ENCODE measurements around the gene ZNF787. TPM values are rescaled to one million over a fixed set of nuclear protein-coding genes. Genes with fewer than 3 reads are reported as not detected.

ZNF787 gene
- total and polyA plus RNA-seq, 4 donors = 2.9 to 23.6 (median 18.8) TPM

DNA sequence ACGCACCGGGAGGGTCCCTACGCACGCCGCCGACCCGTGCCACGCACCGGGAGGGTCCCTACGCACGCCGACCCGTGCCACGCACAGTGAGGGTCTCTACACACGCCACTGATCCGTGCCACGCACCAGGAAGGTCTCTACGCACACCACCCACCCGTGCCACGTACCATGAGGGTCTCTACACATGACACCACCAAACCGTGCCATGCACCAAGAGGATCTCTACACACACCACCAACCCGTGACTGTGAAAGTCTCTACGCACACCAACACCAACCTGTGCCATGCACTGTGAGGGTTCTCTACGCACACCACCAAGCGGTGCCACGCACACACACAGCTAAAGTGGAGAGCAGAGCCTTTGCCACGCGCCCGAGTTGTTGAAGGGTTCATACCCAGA is 16.7 kb downstream of the ZNF787 start:
- DNase-seq (ENCODE audit: low spot score) = no peak
- Histone ChIP-seq H3K27me3 (ENCODE audit: control insufficient read depth in 4 of 4, insufficient read depth in 4 of 4, low read length in 3 of 4) (no peaks in the 10 kb centered on the region), H3K4me3 (ENCODE audit: low read depth in 1 of 3, low read length in 3 of 3) (no peak overlapping the region), H3K36me3 (ENCODE audit: control insufficient read depth in 4 of 4, insufficient read depth in 3 of 4, low read depth in 1 of 4, low read length in 3 of 4) (peaks cover 5 to 28% (median 13%) of the 10 kb centered on the region in 4 donors), H3K9me3 (ENCODE audit: control insufficient read depth in 4 of 4, low read length in 3 of 4) (no peaks in the 10 kb centered on the region), H3K9ac (ENCODE audit: low read depth in 1 of 2, low read length in 2 of 2) (no peak overlapping the region), H3K27ac (ENCODE audit: low read depth in 1 of 2, low read length in 2 of 2) (no peak overlapping the region), H3K4me1 (ENCODE audit: control insufficient read depth in 4 of 4, insufficient read depth in 4 of 4, low read length in 3 of 4) (peaks cover 19 to 47% (median 40%) of the 10 kb centered on the region in 4 donors)
- TF ChIP-seq, protein P1, sequence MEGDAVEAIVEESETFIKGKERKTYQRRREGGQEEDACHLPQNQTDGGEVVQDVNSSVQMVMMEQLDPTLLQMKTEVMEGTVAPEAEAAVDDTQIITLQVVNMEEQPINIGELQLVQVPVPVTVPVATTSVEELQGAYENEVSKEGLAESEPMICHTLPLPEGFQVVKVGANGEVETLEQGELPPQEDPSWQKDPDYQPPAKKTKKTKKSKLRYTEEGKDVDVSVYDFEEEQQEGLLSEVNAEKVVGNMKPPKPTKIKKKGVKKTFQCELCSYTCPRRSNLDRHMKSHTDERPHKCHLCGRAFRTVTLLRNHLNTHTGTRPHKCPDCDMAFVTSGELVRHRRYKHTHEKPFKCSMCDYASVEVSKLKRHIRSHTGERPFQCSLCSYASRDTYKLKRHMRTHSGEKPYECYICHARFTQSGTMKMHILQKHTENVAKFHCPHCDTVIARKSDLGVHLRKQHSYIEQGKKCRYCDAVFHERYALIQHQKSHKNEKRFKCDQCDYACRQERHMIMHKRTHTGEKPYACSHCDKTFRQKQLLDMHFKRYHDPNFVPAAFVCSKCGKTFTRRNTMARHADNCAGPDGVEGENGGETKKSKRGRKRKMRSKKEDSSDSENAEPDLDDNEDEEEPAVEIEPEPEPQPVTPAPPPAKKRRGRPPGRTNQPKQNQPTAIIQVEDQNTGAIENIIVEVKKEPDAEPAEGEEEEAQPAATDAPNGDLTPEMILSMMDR (IDR thresholded peaks at IDR 0.05; ENCODE audit: low read depth, low read length, missing input control) = no peak
- TF ChIP-seq ATF3 (IDR thresholded peaks at IDR 0.05) = no peak
- no peak for TF ChIP-seq RAD21 (IDR thresholded peaks at IDR 0.05)
- TF ChIP-seq JUND (IDR thresholded peaks at IDR 0.05) = no peak
- TF ChIP-seq, protein P2, sequence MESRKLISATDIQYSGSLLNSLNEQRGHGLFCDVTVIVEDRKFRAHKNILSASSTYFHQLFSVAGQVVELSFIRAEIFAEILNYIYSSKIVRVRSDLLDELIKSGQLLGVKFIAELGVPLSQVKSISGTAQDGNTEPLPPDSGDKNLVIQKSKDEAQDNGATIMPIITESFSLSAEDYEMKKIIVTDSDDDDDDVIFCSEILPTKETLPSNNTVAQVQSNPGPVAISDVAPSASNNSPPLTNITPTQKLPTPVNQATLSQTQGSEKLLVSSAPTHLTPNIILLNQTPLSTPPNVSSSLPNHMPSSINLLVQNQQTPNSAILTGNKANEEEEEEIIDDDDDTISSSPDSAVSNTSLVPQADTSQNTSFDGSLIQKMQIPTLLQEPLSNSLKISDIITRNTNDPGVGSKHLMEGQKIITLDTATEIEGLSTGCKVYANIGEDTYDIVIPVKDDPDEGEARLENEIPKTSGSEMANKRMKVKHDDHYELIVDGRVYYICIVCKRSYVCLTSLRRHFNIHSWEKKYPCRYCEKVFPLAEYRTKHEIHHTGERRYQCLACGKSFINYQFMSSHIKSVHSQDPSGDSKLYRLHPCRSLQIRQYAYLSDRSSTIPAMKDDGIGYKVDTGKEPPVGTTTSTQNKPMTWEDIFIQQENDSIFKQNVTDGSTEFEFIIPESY (IDR thresholded peaks at IDR 0.05) = no peak
- WGBS = 96% methylated on average over 29 of the region's 29 CpGs

DNA sequence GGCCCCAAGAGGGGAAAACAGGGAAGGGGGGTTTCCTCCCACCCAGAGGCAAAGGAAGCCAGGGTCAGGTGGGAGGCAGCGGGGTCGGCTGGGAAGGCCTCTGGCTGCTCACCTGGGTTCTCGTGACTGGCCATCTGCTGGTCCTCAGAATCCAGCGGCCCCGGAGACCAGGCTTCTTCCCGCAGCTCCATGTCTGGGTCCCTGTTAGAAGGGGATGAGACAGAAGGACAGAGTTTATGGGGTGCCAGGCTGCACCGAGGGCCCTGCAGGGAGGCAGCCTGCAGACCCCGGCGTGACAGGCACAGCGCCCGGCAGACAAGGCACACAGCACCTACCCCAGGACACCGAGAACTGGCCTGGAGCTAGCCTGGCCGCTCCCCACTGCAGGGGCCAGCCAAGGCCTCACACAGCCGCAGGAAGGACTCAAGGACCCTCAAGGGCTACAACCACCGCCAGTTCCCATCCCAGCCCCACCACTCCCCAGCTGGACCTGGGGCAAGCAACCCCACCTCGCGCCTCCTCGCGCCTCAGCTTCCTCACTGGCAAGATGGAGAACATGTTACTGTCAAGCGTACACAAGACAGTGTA is 18.0 kb downstream of the ZNF787 start:
- Histone ChIP-seq H3K9me3 (ENCODE audit: control insufficient read depth in 4 of 4, low read length in 3 of 4) (no peaks in the 10 kb centered on the region), H3K4me1 (ENCODE audit: control insufficient read depth in 4 of 4, insufficient read depth in 4 of 4, low read length in 3 of 4) (peaks cover 17 to 35% (median 28%) of the 10 kb centered on the region in 4 donors), H3K27ac (ENCODE audit: low read depth in 1 of 2, low read length in 2 of 2) (no peak overlapping the region), H3K9ac (ENCODE audit: low read depth in 1 of 2, low read length in 2 of 2) (no peak overlapping the region), H3K36me3 (ENCODE audit: control insufficient read depth in 4 of 4, insufficient read depth in 3 of 4, low read depth in 1 of 4, low read length in 3 of 4) (peaks cover 8 to 34% (median 17%) of the 10 kb centered on the region in 4 donors), H3K27me3 (ENCODE audit: control insufficient read depth in 4 of 4, insufficient read depth in 4 of 4, low read length in 3 of 4) (no peaks in the 10 kb centered on the region), H3K4me3 (ENCODE audit: low read depth in 1 of 3, low read length in 3 of 3) (no peak overlapping the region)
- TF ChIP-seq RXRA (IDR thresholded peaks at IDR 0.05) (no peak), RAD21 (IDR thresholded peaks at IDR 0.05) (no peak), FOXA1 (IDR thresholded peaks at IDR 0.05) (no peak), NR2F2 (IDR thresholded peaks at IDR 0.05) (no peak), EGR1 (IDR thresholded peaks at IDR 0.05; ENCODE audit: low read depth in 2 of 2) (no peak)
- TF ChIP-seq, protein P3, sequence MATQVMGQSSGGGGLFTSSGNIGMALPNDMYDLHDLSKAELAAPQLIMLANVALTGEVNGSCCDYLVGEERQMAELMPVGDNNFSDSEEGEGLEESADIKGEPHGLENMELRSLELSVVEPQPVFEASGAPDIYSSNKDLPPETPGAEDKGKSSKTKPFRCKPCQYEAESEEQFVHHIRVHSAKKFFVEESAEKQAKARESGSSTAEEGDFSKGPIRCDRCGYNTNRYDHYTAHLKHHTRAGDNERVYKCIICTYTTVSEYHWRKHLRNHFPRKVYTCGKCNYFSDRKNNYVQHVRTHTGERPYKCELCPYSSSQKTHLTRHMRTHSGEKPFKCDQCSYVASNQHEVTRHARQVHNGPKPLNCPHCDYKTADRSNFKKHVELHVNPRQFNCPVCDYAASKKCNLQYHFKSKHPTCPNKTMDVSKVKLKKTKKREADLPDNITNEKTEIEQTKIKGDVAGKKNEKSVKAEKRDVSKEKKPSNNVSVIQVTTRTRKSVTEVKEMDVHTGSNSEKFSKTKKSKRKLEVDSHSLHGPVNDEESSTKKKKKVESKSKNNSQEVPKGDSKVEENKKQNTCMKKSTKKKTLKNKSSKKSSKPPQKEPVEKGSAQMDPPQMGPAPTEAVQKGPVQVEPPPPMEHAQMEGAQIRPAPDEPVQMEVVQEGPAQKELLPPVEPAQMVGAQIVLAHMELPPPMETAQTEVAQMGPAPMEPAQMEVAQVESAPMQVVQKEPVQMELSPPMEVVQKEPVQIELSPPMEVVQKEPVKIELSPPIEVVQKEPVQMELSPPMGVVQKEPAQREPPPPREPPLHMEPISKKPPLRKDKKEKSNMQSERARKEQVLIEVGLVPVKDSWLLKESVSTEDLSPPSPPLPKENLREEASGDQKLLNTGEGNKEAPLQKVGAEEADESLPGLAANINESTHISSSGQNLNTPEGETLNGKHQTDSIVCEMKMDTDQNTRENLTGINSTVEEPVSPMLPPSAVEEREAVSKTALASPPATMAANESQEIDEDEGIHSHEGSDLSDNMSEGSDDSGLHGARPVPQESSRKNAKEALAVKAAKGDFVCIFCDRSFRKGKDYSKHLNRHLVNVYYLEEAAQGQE (IDR thresholded peaks at IDR 0.05) = no peak
- DNase-seq (ENCODE audit: low spot score) = no peak
- WGBS = 90% methylated on average over 20 of the region's 20 CpGs

All from liver (tissue), 9 donors.